ENCODE results near the gene KRTAP4-7. TPM values are rescaled to one million over a fixed set of nuclear protein-coding genes. Genes with fewer than 3 reads are reported as not detected.
A peak's percentile ranks its signal among the peaks of the same experiment; 100 is the strongest.
"Not testable (repeated sequence)": the region's sequence is repeated elsewhere in the genome, so short reads cannot be mapped to it uniquely, and the experiment has no call there.

KRTAP4-7 gene
- total RNA-seq, 1 experiment from 2014 or later = not detected

- not testable (repeated sequence) for H3K27ac ChIP-seq (ENCODE audit: insufficient read length, low read depth, low read length); H2AFZ ChIP-seq (ENCODE audit: low read length); H4K5ac ChIP-seq (ENCODE audit: insufficient read length, low read depth, low read length); H3K4ac ChIP-seq (ENCODE audit: low read depth, low read length); H3K4me1 ChIP-seq (ENCODE audit: insufficient read depth, low read length); H3K23ac ChIP-seq (ENCODE audit: insufficient read length, low read depth, low read length); H4K8ac ChIP-seq (replicated peaks; ENCODE audit: insufficient read length, low read depth, low read length); H2AK5ac ChIP-seq (ENCODE audit: insufficient read length, low read length); H2BK15ac ChIP-seq (ENCODE audit: low read depth, low read length); H2BK12ac ChIP-seq (ENCODE audit: insufficient read length, low read depth, low read length); H3K9me3 Mint-ChIP-seq; H4K20me1 ChIP-seq (ENCODE audit: control insufficient read depth, insufficient read depth, insufficient read length); H3K18ac ChIP-seq (ENCODE audit: insufficient read length, low read depth, low read length); H2BK120ac ChIP-seq (ENCODE audit: low read depth, low read length, poor library complexity, severe bottlenecking); H3K36me3 Mint-ChIP-seq (ENCODE audit: insufficient read depth in 1 of 3, low read depth in 3 of 3); H3K79me2 ChIP-seq (ENCODE audit: insufficient read depth, low read length); H3K56ac ChIP-seq (ENCODE audit: insufficient read length, low read depth, low read length); H3K9ac ChIP-seq (ENCODE audit: extremely low read depth, insufficient read length, low read length); H3K79me1 ChIP-seq (ENCODE audit: insufficient read depth, low read depth, low read length, poor library complexity, severe bottlenecking); H4K91ac ChIP-seq (ENCODE audit: insufficient read length, low read depth, low read length); H3K23me2 ChIP-seq (ENCODE audit: insufficient read length, low read depth, low read length, poor library complexity, severe bottlenecking); H3K9me3 ChIP-seq (ENCODE audit: control insufficient read depth, low read depth, low read length); H3K4me2 ChIP-seq (ENCODE audit: insufficient read depth, insufficient read length, low read length); H3K4me1 Mint-ChIP-seq; H3T11ph ChIP-seq (ENCODE audit: low read length); H3K27me3 ChIP-seq (ENCODE audit: insufficient read depth, low read length); H3K27me3 Mint-ChIP-seq (ENCODE audit: low read depth); H3K14ac ChIP-seq (ENCODE audit: insufficient read depth, low read length); H2BK5ac ChIP-seq (ENCODE audit: insufficient read length, low read length); H2BK20ac ChIP-seq (ENCODE audit: low read depth, low read length, poor library complexity, severe bottlenecking); H3K4me3 Mint-ChIP-seq; DNase-seq
- H3K27ac Mint-ChIP-seq = peak within 1 kb of the TSS in 2 of 3 experiments; percentile 26 to 36; a peak in 2 of 7 replicates
- no CpG with 5 or more reads among the region's 3 CpGs for WGBS (ENCODE audit: extremely low coverage, insufficient read length, low lambda C conversion rate)
Observed at GRCh38 chr17:41123991-41124371, 40.0 kb downstream of the KRTAP4-7 start, which contains the start of gene KRTAP4-12. KRTAP4-12 (minus strand) TSS chr17:41124182; CDS start chr17:41124122, 60 bp downstream.
